Spinal cord (tissue), 10 donors: ENCODE results near the gene BCO2. TPM values are rescaled to one million over a fixed set of nuclear protein-coding genes. Genes with fewer than 3 reads are reported as not detected.

ENCODE experiments used
- DNase-seq, 6 donors: peaks; one replicate each; pipeline versions ENCODE4 v3.0.0 to v3.0.0-alpha.2; 2013 to 2015; ENCODE audit warnings: low spot score in 6 of 6, low read depth in 4 of 6
- H3K27ac ChIP-seq: one replicate; pipeline ENCODE4 v1.5.1; 2013; ENCODE audit warnings: low read depth, low read length, control low read depth
- H3K27me3 ChIP-seq: one replicate; pipeline ENCODE4 v1.6.1; 2013; ENCODE audit warnings: low read length; ENCODE audit not compliant: control insufficient read depth, insufficient read depth
- H3K36me3 ChIP-seq: one replicate; pipeline ENCODE4 v1.6.1; 2013; ENCODE audit warnings: low read length; ENCODE audit not compliant: control insufficient read depth, insufficient read depth
- H3K4me1 ChIP-seq: one replicate; pipeline ENCODE4 v1.6.1; 2013; ENCODE audit warnings: low read length; ENCODE audit not compliant: control insufficient read depth, insufficient read depth
- H3K4me3 ChIP-seq: one replicate; pipeline ENCODE4 v1.5.1; 2013; ENCODE audit warnings: low read depth, low read length, control low read depth
- H3K9me3 ChIP-seq: one replicate; pipeline ENCODE4 v1.6.1; 2013; ENCODE audit warnings: low read length; ENCODE audit not compliant: control insufficient read depth, insufficient read depth
- WGBS: methylation state at CpG from one replicate; pipeline ENCODE4 v1.1.5; 2013; ENCODE audit warnings: missing lambda C conversion rate; ENCODE audit not compliant: insufficient coverage; 5-methylcytosine and 5-hydroxymethylcytosine counted together
- polyA plus RNA-seq, 2 donors: library from polyadenylated mRNA; unstranded; fragments of 120-200 nt; gene quantifications; one replicate each; pipeline ENCODE4 v1.2.1, GENCODE V29; 2013; ENCODE audit not compliant: insufficient read length in 2 of 2
- total RNA-seq, 2 donors: library from RNA; depleted of rRNA in 1 of 2; stranded (reverse); fragments of 120-200 nt in 1 of 2; fragments of >200 nt in 1 of 2; gene quantifications; one replicate each; pipeline versions ENCODE4 v1.2.3 to v1.2.4, GENCODE V29; 2013 to 2014
- donor health status: healthy.

BCO2 gene
- total and polyA plus RNA-seq, 4 donors = 8.2 to 16.2 (median 14.1) TPM

GRCh38 chr11:112223754-112224532 lies 48.6 kb downstream of the BCO2 start:
- H3K4me3 ChIP-seq = no peak overlapping the region
- H3K27ac ChIP-seq = no peak overlapping the region
- no peaks in the 10 kb centered on the region for H3K27me3 ChIP-seq
- WGBS = 92% methylated on average over 2 of the region's 5 CpGs
- no peak for DNase-seq
- peaks cover 8% of the 10 kb centered on the region for H3K4me1 ChIP-seq
- H3K9me3 ChIP-seq = no peaks in the 10 kb centered on the region
- no peaks in the 10 kb centered on the region for H3K36me3 ChIP-seq

DNA sequence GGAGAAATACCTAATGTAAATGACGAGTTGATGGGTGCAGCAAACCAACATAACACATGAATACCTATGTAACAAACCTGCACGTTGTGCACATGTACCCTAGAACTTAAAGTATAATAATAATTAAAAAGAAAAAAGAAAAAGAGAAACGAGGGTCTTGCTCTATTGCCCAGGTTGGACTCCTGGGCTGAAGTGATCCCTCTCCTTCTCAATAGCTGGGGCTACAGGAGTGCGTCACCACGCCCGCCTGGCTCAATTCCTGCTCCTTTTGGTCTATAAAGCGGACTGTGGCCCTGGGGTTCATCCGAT lies 50.4 kb downstream of the BCO2 start:
- Histone ChIP-seq H3K27me3 (no peaks in the 10 kb centered on the region), H3K27ac (peak overlapping the region; percentile 96), H3K9me3 (no peaks in the 10 kb centered on the region), H3K4me1 (peaks cover 8% of the 10 kb centered on the region), H3K36me3 (peaks cover 5% of the 10 kb centered on the region), H3K4me3 (peak overlapping the region; percentile 96)
- no peak for DNase-seq
- WGBS = 10% methylated on average over 5 of the region's 8 CpGs

GRCh38 chr11:112226062-112226830 lies 50.9 kb downstream of the BCO2 start, which contains the start of gene PTS:
TSS of gene PTS (plus strand) at chr11:112226428. CDS start at chr11:112226444, 16 bp downstream.
- H3K4me3 ChIP-seq = peak within 1 kb of the TSS; percentile 96
- WGBS = under 1% methylated on average over 70 of the region's 70 CpGs

GRCh38 chr11:112226831-112227401 lies 51.6 kb downstream of the BCO2 start:
- no peaks in the 10 kb centered on the region for H3K9me3 ChIP-seq
- peaks cover 5% of the 10 kb centered on the region for H3K36me3 ChIP-seq
- H3K4me3 ChIP-seq = peak overlapping the region; percentile 96
- no peaks in the 10 kb centered on the region for H3K27me3 ChIP-seq
- peaks cover 8% of the 10 kb centered on the region for H3K4me1 ChIP-seq
- 0% methylated on average over 8 of the region's 16 CpGs for WGBS
- H3K27ac ChIP-seq = peak overlapping the region; percentile 96
- peak in 4 of 6 donors; percentile 6 to 69 (median 12) for DNase-seq

More at GRCh38 chr11:112226062-112226830, 50.9 kb downstream of the BCO2 start, which contains the start of gene PTS:
- Histone ChIP-seq H3K36me3 (peaks cover 5% of the 10 kb centered on the region), H3K4me1 (peaks cover 8% of the 10 kb centered on the region), H3K27ac (peak within 1 kb of the TSS; percentile 96), H3K27me3 (no peaks in the 10 kb centered on the region), H3K9me3 (no peaks in the 10 kb centered on the region)
- DNase-seq = peak; percentile 79 to 97 (median 88)

DNA sequence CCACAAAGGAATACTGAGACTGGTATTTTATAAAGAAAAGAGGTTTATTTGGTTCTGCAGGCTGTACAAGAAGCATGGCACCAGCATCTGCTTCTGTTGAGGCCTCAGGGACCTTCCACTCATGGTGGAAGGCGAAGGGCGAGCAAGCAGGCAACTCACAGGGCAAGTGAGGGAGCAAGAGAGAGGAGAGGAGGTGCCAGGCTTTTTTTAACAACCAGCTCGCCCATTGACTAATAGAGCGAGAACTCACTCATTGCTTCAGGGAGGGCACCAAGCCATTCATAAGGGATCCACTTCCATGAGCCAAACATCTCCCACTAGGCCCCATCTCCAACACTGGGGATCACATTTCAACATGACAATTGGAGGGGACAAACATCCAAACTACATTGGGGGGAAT lies 52.2 kb downstream of the BCO2 start:
- DNase-seq = peak in 1 of 6 donors; percentile 4
- Histone ChIP-seq H3K4me1 (peaks cover 8% of the 10 kb centered on the region), H3K9me3 (no peaks in the 10 kb centered on the region), H3K27ac (peak overlapping the region; percentile 96), H3K27me3 (no peaks in the 10 kb centered on the region), H3K36me3 (peaks cover 5% of the 10 kb centered on the region), H3K4me3 (peak overlapping the region; percentile 96)
- no CpG with 5 or more reads among the region's 4 CpGs for WGBS

DNA sequence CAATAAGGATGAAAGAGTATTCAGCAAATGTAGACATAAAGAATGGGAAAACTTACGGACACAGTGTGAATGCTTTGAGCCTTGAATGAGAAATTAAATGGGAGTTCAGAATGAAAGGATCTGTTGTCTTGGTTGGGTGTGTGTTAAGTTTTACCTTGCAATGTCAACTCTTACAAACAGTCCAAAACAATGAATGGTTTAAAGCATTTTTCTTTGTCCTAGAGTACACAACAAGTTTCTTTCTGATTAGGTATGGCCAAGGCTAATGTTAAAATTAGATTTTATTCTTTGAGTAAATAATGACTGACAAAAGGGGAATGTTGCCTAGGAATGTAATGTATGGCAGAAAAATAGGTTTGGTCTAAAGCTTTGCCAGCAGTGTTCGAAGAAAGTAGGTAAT lies 53.4 kb downstream of the BCO2 start:
- H3K27ac ChIP-seq = no peak overlapping the region
- H3K4me3 ChIP-seq = no peak overlapping the region
- no peak for DNase-seq
- WGBS = 73% methylated on average over 1 of the region's 2 CpGs
- no peaks in the 10 kb centered on the region for H3K27me3 ChIP-seq
- H3K36me3 ChIP-seq = peaks cover 5% of the 10 kb centered on the region
- no peaks in the 10 kb centered on the region for H3K9me3 ChIP-seq
- H3K4me1 ChIP-seq = peaks cover 8% of the 10 kb centered on the region

DNA sequence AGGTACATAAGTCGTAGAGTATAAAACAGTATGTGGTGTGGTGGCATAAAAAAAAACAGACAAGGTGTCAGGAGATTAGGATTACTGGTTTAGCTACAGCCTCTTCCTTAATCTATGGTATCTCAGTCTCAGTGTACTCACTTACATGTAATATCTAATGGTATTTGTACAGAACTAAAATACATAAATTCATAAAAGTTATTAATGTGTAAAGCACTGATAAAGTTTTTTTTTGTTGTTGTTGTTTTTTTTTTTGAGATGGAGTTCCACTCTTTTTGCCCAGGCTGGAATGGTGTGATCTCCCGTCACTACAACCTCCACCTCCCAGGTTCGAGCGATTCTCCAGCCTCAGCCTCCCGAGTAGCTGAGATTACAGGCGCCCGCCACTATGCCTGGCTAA lies 53.8 kb downstream of the BCO2 start:
- no peak overlapping the region for H3K27ac ChIP-seq
- WGBS = 83% methylated on average over 1 of the region's 7 CpGs
- H3K4me3 ChIP-seq = no peak overlapping the region
- H3K4me1 ChIP-seq = peaks cover 8% of the 10 kb centered on the region
- H3K36me3 ChIP-seq = peaks cover 5% of the 10 kb centered on the region
- no peaks in the 10 kb centered on the region for H3K27me3 ChIP-seq
- no peak for DNase-seq
- no peaks in the 10 kb centered on the region for H3K9me3 ChIP-seq

- DNase-seq = no peak
- Histone ChIP-seq H3K4me3 (no peak overlapping the region), H3K27ac (no peak overlapping the region), H3K9me3 (no peaks in the 10 kb centered on the region), H3K27me3 (no peaks in the 10 kb centered on the region), H3K4me1 (peaks cover 8% of the 10 kb centered on the region), H3K36me3 (peaks cover 5% of the 10 kb centered on the region)
- WGBS = no CpG with 5 or more reads among the region's 3 CpGs
Measured at GRCh38 chr11:112229746-112230433, 54.6 kb downstream of the BCO2 start.

- DNase-seq = no peak
- 67% methylated on average over 1 of the region's 2 CpGs for WGBS
- no peaks in the 10 kb centered on the region for H3K27me3 ChIP-seq
- H3K9me3 ChIP-seq = no peaks in the 10 kb centered on the region
- no peak overlapping the region for H3K4me3 ChIP-seq
- no peak overlapping the region for H3K27ac ChIP-seq
- peaks cover 17% of the 10 kb centered on the region for H3K36me3 ChIP-seq
- peaks cover 4% of the 10 kb centered on the region for H3K4me1 ChIP-seq
Measured at GRCh38 chr11:112231952-112232351, 56.6 kb downstream of the BCO2 start.
